ENCODE results near the gene TBC1D12.

DNA sequence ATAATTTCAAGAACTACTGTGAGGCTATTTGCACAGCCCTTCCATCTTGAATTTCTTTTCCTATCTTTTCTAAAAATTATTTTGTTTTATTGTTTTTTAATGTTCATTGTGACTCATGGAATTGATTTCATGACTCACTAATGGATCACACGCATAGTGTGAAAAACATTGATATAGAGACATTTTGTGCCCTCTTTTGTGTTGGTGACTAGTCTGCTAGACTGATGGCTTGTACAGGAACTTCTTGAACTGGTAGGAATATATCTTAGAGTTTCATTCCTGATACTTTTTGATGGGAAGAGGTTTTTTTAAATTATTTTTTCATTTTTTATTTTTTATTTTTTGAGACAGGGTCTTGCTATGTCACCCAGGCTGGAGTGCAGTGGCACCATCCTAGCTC lies 27.0 kb upstream of the TBC1D12 start:
- no peak for TF ChIP-seq CTCF (IDR thresholded peaks at IDR 0.05; ENCODE audit: low read length)
- no peak for TF ChIP-seq EZH2 (IDR thresholded peaks at IDR 0.05; ENCODE audit: borderline replicate concordance, low read length)
